GM11168 (cell line): ENCODE measurements around the gene TRMT10C.
"Not testable (repeated sequence)": the region's sequence is repeated elsewhere in the genome, so short reads cannot be mapped to it uniquely, and the experiment has no call there.

ENCODE experiments used
- in situ Hi-C: fragments of 300-500 bp; cut with MboI; formaldehyde crosslinking; loops from one replicate; pipeline ENCODE4 v1.12.0; 2022; ENCODE audit warnings: low sequenced_read_pairs; ENCODE audit not compliant: unreplicated experiment

TRMT10C gene

DNA sequence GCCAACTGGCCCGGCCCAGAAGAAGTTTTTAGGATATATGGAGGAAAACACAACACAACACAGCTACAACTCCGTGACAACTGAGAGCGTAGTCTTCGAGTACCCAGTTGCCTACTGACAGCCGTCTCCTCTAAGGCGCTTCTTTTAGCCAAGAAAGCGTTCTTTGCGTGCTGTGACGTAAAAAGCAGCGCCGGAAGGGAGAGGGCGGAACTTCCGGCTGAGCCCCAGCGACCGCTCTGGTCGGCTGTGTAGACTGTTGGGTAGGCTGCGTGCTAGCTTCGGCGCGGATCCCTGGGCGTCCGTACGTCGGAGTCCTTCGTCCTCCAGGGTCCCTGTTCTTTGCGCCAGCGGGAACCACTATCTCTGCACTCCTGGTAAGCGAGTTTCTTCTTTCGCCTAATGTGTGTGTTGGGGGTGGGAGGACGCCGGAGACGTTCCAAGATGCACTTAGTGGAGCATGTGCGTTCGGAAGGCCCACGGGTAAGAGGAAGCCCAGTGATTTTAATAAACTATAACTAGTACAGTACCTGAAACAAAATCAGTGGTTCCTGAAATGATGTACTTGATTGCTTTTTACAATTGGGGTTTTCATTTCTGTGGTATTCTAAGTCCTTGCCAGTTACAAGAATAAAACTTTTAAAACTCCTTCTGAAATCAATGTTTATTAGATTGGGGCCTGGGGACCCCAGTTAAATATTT is at the start of gene TRMT10C:
TRMT10C (plus strand) TSS at position 239 of the 699 bp plus-strand sequence. CDS start 2,914 bp downstream, outside the sequence.
- in situ Hi-C loops, result no loop called here

- in situ Hi-C loops, result no loop called here
These were observed 49.3 kb upstream of the TRMT10C start for GRCh38 chr3:101512396-101512645.

GRCh38 chr3:101512646-101513418 is 48.8 kb upstream of the TRMT10C start, which contains the start of gene SENP7:
Gene SENP7 (minus strand): TSS chr3:101513212. CDS start chr3:101513130, 82 bp downstream.
- in situ Hi-C loops, result no loop called here

DNA sequence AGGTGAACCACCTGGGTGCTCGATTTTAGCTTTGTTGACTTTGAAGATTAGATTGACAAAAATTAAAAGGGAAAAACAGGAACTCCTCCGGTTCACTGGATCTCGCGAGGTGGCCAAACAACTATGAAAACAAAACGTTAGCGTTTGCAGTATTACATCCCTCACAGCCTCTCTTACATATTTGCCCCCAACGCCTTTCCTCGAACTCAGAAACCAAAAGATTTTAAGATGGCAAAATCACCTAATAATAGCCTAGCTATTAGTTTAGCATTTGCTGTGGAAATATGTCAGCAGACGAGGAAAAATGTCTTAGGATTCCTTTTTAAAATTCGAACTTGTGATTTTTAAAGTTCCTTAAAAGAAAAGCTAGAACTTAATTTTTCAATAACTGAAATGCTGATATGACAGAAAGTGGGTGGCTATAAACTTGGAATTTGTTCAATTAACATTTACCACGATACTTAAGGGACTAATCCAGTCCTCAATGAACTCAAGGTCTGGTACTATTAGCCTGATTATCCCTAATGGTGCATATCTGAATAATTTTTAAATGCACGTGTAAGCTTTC is 48.2 kb upstream of the TRMT10C start:
- in situ Hi-C loops, result no loop called here

- in situ Hi-C loops, result loop anchor here (5.0 kb wide), 1 partner anchor 49 kb away; no protein-coding TSS in a partner anchor
These were observed 43.2 kb upstream of the TRMT10C start for GRCh38 chr3:101518421-101518871.

GRCh38 chr3:101519685-101520365 is 41.8 kb upstream of the TRMT10C start:
- in situ Hi-C loops, result loop anchor here (5.0 kb wide), 1 partner anchor 47 kb away; no protein-coding TSS in a partner anchor

DNA sequence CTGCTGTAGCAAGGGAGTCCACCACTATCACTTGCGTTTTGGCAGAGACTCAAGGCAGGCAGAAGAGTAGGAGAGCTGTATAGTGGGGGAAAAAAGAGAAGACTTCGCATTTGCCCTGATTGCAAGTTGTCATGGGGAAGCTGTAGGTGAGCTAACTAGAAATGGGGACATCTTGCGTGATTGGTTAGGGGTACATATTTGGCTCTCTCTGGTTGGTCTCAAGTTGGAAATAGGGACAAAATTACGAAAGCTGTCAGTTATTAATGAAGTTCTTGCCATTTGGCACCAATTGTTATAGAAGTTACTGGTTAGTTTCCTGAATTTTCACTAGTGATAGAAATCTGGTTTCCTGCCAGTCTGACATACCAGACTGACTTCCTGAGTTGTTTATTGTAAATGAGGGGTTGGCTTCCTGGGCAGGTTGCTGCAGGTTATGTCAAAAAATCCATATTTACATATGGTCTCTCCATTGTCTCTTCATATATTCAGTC is 40.4 kb upstream of the TRMT10C start:
- in situ Hi-C loops, result no loop called here

GRCh38 chr3:101527441-101527840 is 34.2 kb upstream of the TRMT10C start:
- in situ Hi-C loops, result no loop called here

DNA sequence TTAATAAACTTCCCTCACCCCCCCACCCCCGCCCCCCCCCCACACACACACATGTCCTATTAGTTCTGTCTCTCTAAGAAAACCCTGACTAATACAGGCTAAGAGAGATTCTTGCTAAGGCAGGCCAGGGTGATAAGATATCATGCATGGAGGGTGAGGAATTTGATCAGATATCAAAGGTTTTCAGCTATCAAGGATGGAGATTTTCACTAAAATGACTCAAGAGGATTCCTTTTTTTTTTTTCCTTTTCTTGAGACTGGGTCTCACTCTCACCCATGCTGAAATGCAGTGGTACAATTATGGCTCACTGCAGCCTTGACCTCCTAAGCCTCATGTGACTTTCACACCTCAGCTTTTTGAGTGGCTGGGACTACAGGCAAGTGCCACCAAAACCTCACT is 33.8 kb upstream of the TRMT10C start:
- in situ Hi-C loops, result no loop called here

DNA sequence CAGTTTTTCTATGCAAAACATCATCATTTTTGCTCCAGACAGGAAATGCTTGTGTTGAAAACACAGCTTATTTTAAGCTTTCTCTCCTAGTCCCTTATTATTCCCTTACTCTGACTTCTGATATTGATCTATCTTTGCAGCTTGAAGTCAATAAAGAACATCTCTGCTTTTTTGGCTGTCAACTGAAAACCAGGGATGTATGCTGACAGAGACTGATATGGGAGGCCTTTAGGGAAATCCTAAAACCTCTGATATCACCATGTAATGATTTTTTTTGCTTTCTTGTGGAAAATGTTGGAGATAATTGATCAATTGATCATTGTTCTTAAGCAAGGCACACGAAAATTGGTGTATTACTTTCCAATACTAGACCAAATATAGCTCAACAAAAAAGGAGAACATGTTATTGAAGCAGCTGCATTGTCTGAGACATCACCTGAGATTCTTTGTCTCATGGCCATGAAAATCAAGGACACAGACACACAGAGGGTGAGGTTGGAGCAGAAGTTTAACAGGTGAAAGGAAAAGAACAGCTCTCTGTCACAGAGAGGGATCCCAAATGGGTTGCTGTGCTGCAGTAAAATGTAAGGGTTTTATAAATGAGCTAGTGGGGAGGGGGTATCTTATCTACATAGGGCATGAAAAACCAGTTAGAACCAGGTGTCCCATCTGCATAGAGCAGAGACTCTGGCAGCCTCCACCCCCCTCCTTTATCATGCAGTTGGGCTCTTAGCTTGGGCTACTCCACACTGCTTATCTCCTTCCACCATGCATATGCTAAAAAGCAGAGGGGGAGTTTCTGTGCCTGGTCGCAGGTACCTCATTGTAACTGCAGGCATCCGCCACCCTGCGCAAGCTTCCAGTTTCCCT is 31.6 kb upstream of the TRMT10C start:
- in situ Hi-C loops, result no loop called here

DNA sequence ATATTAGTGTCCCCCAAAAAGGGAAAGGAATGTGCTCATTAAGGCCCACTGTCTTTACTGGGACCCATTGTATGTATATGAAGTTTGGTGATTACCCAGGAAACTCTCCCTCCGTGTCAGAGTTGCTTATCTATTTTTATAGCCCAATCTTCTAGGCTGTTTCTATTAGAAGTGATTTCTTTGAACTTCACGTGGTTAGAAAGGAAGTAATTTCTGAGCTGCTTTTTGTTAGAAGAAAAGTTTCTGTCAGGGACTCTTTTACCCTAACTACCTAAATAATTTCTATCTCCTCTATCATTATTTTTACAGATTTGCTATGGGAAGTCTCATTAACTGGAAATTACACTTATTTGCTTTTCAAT is 31.0 kb upstream of the TRMT10C start:
- in situ Hi-C loops, result no loop called here

DNA sequence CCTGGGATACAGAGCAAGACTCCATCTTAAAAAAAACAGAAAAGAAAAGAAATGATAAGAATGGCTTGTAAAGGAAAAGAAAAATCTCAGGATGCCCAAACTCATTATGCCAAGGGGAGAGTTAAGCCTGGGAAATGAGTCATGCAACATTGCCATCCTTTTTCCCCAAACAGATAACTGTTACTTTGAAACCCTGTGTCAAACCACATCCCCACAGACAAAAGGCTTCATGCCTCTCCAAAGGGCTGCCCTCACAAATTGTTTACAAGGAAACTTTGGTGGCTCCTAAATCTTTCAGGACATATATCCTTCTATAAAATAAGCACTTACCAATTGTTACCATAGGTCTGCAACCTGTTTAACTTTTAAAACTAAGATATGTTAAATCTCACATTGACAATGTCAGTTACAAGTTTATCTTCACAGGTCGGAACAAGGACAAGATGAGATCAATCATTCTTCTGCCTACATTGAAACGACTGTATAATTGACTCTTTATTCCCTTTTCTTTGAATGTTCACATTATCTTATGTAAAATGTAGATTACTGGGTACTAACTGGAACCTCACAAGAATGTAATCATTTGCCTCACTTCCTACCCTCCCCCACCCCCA is 30.1 kb upstream of the TRMT10C start:
- in situ Hi-C loops, result no loop called here

DNA sequence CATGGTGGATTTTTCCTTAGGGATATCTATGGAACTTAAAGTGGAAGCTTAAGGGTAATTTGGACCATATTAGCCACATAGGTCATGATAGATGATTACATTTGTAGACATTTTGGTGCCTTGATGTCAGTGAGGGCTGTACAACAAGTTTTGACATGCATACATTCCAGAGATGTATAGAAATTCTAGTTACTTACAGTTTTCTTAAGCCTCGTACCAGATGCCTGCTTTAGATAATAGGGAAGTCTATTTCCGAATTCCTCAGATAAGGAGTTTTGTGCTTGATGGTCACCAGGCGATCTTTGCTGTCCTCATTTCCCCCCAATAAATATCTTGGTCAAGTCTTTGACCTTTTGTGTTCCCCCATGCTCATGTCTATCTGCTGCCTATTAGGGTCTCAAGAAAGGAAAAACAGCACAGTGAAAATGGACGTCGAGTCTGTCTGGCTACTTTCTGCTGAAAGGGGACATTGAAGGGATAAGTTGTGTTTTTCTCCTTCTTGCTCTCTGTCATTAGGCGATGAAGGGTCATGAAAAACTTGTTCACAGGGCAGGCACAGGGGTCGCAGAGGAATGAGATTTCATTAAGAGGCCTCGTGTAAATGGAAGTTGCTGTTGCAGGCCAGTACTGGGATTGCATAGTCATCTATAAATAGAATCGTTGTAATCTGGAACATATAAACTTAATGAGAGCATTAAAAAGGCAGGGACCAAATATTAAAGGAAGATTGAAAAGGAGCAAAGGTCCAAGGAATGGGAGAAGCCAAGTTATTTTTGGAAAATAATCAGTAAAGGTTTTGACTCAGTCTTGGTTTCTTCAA is 28.7 kb upstream of the TRMT10C start:
- in situ Hi-C loops, result no loop called here

- in situ Hi-C loops, result no loop called here
These were observed 28.1 kb upstream of the TRMT10C start for GRCh38 chr3:101533603-101533968.

- in situ Hi-C loops, result no loop called here
These were observed 26.4 kb upstream of the TRMT10C start for GRCh38 chr3:101535221-101535620.

DNA sequence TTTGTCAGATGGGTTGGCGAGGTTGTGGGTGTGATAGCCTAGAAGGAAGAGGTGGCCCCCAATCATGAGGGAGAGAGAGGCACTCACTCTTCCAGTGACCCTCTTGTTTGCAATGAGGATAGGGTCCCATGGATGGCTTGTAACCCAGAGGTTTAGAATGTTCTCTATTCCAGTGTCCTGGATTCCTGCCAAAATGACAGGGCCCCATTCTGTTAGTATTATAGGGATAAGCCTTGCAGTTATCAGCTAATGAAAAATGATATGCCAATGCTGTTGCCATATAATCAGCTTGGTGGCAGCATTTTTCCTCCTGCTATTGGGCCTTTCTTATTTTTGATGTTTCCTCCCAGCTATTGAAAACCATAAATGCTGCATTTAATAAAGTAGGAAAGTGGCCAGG is 25.4 kb upstream of the TRMT10C start:
- in situ Hi-C loops, result no loop called here

DNA sequence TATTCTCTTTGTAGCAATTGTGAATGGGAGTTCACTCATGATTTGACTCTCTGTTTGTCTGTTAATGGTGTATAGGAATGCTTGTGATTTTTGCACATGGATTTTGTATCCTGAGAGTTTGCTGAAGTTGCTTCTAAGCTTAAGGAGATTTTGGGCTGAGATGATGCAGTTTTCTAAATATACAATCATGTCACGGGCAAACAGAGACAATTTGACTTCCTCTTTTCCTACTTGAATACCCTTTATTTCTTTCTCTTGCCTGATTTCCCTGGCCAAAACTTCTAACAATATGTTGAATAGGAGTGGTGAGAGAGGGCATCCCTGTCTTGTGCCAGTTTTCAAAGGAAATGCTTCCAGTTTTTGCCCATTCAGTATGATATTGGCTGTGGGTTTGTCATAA is 24.7 kb upstream of the TRMT10C start:
- in situ Hi-C loops, result not testable (repeated sequence)

- in situ Hi-C loops, result no loop called here
These were observed 18.7 kb upstream of the TRMT10C start for GRCh38 chr3:101542957-101543356.
